Non-pigmented ciliary epithelial cell (primary cell): ENCODE data around the gene PPM1M.

Source experiments
- DNase-seq: peaks from one replicate; pipeline ENCODE4 v3.0.0-alpha.2; 2010; ENCODE audit warnings: low read depth

Gene PPM1M

DNA sequence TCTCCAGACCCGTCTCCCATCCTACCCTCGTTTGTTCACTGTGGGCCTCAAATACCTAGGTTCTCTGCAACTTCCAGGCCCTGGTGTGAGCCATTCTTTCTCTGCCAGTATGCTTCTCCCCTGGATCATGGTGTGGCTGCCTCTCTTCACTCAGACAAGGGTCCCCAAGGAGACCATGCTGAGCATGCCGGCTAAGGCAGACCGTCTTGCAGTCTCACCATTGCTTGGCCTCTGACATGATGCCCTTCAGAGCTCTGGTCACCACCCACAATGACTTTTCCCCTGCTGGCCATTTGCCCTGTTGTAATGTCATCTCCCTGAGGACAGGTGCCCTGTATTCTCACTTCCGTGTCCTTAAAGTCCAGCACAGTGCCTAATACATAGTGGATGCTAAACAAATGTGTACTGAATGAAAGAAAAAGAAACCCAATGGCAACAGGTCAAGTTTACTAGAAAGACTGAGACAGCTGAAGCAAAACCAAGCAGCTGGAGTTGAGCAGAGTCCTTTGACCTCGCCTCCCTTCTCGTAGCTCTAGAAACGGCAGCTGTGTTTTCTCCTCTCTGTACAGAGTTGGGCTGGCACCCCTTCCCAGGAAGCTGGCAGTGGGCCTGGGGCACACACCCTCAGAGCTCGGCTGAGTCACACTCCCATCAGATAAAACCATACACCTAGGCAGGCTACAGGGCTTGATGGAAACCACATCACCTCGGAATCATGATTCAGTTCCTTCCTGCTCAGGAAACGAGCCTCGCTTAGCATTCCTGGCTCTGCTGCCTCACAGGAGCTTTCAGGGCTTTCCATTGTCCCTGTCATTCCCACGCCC lies 28.8 kb upstream of the PPM1M start:
- DNase-seq = peak; percentile 49

DNA sequence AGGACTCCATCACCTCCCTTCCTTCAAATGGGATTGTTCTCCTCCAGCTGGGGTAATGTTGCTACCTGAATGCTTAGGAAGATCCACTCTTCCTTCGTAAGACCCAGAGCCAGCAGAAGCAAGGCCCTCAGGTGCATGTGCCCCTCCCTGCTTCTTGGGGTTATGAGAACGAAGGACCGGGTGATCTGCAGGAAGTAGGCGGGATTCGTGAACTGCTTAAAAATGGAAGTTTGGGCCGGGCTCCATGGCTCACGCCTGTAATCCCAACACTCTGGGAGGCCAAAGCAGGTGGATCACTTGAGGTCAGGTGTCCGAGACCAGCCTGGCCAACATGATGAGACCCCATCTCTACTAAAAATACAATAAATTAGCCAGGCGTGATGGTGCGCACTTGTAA lies 28.2 kb upstream of the PPM1M start:
- no peak for DNase-seq

DNA sequence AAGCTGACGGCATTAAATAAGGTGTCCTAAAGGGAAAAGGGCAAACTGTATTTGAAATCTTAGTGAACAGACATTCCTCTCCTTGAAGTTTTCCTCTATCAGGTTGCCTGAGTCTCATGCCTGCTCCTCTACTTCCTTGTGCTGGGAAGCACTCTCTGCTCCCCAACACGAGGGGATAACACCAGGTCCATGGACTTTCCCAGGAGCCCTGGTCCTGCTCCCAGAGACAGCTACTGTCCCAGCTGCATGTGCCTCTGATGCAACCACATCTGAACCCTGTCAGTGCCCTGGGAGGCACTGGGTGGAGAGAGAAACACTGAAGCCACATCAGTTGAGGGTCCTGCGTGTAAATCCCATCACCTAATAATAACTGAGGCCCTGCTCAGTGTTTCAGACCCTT lies 27.5 kb upstream of the PPM1M start:
- no peak for DNase-seq

DNA sequence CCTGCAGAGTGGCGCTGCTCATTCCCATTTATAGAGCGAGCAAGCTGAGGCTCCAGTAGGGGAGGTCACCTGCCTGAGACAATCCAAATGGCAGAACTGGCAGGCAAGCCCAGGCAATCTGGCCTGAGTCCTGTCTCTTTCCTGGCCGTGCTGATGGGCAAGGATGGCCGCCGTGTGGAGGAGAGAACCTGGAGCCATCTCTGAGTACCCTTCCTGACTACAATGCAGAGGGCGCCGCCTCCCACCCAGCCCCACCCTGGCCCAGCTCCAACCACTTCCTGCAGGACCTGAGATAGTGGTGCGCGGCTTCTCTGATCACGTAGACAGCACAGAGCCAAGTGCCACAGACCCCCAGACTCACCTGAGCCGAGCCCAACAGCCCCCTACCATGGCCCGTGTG lies 27.1 kb upstream of the PPM1M start:
- no peak for DNase-seq

DNA sequence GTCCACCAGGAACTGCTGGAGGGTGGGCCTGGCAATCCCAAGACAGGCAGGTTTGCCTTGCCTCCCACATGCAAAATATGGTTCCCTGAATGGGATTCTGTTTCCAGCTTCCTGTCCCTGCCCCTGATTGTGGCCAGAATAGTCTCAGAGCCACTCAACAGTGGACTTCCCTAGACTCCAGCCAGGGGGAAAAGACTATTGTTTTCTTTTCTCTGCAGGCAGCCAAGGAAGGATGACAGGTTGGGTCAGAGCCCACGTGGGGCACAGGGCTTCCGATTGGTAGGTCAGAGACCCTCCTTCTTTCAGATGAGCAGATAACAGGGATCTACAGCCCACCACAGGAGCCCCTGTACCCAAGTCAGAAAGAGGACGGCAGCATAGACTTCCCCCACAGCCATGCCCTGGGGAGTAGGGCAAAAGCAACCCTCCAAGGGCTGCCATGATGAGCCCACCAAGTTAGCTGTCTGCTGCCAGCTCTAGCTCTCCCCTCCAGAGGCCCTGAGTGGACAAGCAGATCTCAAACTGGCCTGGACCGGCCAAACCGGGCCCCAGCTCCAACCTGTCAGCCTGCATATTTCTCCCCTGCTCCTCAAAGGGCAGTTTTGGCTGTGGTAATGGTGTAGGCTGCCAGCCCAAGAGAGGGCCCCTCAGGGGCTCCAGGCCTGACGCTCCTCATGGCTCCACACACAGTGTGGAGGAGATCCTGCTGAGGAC lies 26.5 kb upstream of the PPM1M start:
- no peak for DNase-seq

DNA sequence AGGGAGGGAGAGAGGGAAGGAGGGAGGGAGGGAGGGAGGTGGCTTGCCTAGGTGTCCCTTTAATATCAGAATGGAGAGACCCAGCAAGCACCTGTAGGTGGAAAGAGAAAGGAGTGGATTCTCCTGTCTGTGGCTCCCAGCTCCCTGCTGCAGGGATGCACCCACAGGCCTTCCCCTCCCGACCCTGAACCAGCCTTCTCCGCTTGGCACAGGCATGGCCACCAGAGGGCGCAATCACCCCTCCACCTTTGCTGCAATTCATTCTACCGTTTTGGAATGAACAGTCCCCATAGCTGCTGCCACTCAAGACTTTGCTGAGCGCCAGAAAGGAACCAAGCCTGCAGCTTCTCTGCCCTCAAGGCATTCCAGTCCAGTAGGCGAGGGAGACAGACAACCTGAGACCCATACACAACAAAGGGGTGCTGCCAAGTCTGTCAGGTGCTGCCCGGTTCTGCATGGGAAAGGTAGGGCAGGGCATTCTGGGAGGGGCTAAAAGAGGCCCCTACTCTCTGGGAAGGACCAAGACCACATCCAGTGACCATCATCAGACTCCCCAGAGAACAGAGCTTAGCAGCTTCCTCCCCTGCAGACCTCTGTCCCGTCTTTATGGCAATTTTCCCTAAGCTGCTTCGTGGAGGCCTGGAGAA lies 25.1 kb upstream of the PPM1M start:
- no peak for DNase-seq

DNA sequence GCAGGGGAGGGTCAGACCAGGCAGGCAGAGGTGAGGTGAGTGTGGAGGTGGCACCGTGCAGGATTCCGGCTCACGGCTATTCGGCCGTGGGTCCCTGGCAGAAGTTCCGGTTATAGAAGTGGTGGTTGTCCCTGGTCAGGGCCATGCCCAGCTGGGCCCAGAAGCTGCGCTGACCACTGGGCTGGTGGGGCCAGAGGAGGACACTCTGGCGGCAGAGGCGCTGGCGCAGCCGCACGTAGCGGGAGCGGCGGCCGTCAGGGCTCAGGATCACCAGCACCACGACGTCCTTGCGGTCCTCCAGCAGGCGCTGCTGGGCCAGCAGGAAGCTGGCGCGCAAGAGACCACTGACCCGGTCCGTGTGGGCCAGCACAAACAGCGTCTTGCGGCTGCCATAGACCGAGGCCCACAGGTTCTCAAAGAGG lies 24.4 kb upstream of the PPM1M start:
- no peak for DNase-seq

DNA sequence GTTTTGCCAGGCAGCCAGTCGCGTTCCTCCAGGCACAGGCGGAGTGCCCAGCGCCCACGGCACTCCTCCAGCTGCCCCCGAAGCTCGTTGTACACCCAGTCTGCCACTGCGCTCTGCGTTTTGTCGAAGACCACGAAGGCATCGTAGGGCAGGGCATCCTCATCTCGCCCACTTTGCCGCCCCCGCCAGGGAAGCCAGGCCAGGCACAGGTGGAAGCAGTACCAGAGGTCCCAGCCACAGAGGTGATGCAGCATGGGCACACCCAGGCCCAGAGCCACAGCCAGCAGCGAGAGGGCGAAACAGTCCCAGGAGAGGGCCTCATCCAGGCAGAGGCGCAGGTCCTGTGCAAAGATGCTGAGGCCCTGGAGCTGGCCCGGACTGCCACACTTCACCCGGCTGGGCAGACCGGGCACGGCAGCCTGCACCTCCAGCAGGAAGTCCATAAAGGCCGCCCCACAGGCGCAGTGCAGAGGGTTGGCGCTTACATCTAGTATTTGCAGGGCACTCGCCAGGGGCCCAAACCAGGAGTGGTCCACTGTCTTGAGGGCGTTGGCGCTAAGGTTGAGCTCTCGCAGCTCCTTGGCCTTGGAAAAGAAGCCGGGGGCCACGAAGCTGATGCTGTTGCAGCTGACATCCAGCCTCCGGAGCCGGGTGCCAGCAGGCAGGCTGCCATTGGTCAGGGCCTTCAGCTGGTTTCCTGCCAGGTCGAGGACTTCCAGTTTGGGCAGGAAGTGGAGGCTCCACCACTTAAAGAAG lies 23.8 kb upstream of the PPM1M start:
- no peak for DNase-seq

DNA sequence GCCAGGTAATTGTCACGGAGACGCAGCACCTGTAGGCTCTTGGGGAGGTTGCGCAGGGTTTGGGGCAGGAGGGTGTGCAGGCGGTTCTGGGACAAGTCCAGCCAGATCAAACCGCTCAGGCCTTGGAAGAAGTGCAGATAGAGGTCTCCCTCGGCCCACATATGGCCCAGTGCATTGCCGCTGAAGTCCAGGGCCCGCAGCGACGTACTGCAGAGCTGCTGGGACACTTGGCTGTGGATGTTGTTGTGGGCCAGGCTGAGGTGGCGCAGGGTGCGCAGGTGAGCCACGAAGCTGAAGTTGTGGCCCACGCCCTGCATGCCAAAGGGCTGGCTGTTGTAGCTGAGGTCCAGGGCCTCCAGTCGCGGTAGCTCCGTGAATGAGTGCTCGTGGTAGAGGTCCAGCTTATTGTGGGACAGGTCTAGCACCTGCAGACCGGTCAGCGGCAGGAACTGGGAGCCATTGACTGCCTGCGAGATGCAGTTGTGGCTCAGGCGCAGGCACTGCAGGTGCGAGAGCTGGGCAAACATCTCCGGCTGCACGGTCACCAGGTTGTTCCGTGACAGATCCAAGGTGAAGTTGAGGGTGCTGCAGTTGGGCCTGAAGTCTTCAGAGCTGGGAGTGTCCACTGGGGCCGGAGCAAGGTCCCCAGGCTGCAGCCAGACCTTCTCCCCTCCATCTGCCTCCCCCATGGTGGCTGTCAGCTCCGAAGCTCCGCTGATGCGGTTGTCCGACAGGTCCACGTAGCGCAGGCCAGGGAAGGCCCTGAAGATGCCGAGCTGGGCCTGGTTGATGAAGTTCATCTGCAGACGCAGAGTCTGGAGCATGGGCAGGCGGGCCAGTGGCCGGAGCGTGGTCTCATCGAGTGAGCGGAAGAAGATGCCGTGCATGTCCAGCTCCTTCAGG lies 23.0 kb upstream of the PPM1M start:
- no peak for DNase-seq

DNA sequence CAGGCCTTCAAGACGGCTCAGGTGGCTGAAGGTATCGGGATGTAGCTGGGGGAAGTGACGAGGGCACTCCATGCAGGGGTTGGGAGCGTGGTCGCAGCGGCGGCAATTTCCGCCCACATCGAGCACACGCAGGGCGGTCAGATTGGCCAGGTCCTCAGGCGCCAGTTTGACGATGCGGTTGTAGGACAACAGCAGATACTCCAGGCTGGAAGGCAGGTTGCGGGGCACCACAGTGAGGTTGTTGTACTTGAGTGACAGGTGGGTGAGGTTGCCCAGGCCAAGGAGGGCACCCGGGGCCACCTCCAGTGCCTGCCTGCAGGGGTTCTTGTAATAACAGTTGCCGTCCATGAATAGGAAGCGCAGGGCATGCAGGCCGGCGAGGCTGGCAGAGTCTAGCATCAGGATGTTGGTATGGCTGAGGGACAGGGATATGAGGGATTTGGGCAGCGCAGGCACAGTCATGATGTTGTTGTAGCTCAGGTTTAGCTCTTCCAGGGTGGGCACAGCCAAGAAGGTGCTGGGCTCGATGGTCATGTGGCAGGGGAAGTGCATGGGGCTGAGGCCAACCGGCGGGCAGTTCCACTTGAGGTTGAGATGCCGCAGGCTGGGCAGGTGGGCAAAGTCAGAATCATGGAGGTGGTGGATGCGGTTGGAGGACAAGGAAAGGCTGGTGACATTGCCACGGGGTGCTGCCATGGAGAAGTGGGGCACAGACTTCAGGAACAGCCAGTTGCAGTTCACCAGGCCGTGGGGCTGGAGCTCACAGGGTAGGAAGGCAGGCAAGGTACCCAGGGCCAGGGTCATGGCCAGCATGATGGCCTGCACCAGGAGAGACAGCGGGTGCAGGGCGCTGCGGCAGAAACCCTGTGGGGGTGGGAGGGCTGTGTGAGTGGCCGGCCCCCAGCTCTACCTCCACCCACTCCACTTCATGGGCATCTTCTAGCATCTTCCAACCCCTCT lies 21.8 kb upstream of the PPM1M start:
- DNase-seq = no peak

DNA sequence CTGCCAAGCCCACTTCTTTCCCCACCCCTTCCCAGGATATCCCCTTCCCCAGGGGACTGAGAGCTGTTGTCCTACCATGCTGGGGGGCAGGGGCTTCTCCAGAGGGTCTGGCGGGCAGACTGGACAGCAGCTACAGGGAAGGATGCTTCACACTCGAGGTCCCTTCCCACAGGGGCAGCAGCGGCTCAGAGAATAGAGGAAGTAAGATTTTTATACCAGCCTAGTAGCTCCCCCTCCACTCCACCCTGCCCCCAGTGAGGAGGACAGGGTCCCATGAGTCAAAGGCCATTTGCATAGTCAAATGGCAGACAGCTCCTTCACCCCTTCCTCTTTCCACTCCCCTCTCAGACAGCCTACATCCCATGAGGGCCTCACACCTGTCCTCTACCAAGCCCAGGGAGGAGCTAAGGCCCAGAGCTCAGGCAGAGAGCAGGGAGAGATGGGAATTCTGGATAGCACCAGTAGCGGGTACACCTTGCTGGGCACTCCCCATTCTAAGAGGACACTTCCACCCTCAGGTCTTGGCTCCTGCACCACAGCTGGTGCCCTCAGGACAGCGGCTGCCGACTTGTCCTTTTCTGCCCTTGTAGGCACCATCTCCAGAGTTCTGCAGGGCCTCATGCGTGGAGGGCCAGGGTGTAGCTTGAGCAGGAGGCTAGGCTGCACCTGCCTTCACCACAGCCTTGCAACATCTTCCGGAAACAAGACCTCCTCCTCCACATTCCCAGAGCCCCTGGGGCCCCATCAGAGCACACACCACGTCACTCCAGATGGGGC lies 19.9 kb upstream of the PPM1M start, which contains the start of gene TLR9:
TLR9 (minus strand) TSS at position 194 of the 777 bp plus-strand sequence; CDS start at position 78, 116 bp downstream.
- no peak for DNase-seq

DNA sequence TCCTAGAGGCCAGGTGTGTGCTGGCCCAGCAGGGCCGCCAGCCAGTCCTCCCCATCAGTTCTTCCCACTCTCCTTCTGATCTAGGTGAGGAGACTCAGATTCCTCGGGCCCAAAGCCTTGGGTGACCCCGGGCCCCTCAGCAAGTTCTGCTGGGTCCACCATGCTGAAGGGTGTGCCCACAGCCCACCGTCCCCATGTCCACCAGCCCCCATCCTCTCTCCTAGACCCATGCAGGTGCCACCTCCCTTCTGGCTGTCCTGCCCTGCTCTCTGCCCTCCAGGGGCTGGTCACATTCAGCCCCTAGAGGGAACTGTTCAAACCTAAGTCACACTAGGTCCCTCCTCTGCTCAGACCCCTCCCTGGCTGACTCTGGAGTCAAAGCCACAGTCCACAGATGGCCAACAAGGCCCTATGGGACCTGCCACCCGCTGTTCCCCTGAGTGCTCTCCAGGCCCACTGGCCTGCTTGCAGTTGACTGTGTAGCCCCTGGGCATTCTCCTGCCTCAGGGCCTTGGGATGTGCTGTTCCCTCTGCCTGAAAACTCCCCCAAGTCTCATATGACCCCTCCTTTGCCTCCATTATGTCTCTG lies 19.2 kb upstream of the PPM1M start:
- DNase-seq = no peak

DNA sequence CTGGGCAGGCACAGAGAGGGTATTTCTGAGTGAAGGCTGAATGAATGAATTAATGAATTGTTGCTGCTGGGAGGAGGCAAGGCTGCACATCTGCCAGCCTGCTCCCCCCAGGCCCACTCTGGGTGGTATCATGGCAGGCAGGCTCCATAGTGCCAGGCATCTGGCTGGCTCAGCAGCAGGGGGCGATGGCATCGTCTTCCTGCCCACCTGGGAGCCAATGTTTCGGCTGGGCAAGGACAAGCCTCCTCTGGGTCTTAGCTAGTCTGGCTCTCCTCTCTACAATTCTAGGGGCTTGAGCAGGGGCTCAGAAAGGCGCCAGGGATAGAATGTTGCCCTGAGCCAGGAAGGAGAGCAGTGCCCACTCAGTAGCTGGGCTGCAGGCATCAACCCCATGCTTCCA lies 18.4 kb upstream of the PPM1M start:
- no peak for DNase-seq

DNA sequence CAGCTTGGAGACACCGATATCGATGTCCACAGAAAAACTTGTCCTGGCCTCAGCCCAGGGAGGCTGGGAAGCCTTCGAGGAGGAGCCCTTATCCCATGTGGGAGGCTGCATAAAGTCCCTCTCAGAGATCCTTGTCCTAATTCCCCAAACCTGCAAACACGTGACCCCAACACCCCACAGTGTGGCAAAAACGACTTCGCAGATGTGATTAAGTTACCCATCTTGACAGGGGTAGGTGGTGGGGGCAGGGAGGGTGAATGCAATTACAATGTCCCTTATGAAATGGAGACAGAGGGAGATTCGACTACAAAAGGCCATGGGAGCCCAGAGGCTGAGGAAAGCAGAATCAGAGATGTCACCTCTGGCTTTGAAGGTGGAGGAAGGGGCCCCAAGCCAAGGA lies 17.8 kb upstream of the PPM1M start:
- DNase-seq = no peak

DNA sequence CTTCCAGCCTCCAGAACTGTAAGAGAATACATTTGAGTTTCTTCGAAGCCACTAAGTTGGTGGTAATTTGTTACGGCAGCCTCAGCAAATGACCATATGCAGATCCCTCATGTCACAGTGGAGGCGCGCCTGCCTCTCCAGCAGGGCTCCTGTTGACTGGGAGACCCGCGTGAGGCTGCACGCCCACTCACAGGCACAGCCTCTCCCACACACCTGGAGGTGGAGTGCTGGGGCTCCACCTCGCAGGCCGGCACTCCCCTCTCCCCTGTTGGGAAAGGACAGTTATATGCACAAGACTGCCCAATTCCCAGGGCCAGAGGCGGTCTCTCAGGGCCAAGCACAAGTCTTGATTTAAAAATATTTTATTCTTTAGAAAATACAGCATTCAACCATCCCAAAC lies 17.3 kb upstream of the PPM1M start:
- DNase-seq = no peak

DNA sequence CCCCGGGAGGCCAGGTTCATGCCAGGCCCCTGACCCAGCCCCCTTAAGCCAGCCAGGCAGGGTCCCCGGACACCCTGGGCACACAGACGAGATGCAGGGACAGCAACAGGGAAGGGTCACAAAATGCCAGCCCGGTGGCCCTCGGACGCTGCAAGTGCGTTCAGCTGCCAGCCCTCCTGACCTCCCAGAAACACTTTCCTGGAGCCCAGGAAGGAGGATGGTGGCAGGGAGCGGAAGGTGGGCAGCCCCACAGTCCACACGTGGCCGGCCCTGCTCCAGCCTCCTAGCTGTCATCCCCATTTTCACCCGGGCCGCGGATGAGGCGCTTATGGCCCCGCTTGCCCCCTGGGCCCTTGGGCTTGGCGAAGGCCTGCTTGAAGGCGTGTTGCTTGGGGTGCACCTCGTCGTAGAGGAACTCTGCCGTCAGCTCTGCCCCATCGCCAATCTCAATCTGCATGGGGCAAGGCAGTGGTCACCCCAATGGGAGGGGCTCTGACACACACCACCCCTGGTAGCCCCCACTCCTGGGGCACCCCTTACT lies 16.7 kb upstream of the PPM1M start:
- DNase-seq = no peak

DNA sequence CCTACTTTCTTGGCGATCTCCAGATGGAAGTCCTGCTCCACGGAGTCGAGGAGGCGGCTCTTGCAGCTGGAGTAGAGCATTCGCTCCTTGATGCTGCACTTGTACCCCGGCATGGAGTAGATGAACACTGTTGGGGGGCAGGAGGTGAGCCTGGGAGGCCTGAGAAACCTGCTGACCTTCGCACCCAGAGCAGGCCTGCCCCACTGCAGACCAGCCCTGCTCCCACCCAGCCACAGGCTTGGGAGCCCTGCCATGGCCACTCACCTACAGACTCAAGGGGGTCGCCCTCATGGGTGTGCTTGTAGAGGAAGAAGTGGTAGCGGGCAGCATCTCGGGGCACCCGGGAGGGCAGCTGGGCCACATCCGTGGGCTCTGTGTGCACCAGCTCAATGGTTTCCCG lies 15.9 kb upstream of the PPM1M start:
- no peak for DNase-seq

DNA sequence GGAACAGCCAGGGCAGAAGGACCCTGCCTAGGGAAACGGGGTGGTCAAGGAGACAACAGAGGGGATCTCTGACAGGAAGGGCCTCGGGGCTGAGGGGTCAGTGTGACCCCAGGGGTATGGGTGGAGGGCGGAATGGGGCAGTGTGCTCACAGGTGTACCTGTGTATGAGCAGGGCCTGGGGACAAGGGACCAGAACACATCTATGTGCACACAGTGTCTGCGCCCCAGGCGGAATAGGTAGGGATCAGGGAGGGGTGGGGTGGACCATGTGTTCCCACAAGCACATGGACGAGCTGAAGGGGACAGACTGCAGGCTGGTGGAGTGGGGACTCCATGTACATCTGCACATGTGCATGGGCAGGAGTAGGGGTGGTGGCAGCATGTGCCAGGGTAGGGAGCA lies 15.1 kb upstream of the PPM1M start:
- DNase-seq = no peak
